IMR-90 (cell line): ENCODE results near the gene ULK1. TPM values are rescaled to one million over a fixed set of nuclear protein-coding genes. Genes with fewer than 3 reads are reported as not detected.

Experiments
- ATAC-seq: fragments of 200-7000 bp; cut with Tn5 transposase; 2 replicates; pipeline ENCODE4 v1.9.1; 2020; ENCODE audit warnings: low read depth, mild to moderate bottlenecking, moderate library complexity
- BruUV-seq: library from RNA; stranded (reverse); fragments of 400-500 nt; replicated peaks from 2 replicates; lab custom pipeline; 2021; lab: Mats Ljungman, UMichigan
- CTCF ChIA-PET: fragments of 300-600 bp; formaldehyde crosslinking; extraction: SDS; loops from one replicate; lab custom pipeline; 2021; ENCODE audit warnings: antibody characterized with exemption; lab: Yijun Ruan, JAX
- POLR2A ChIA-PET: fragments of 300-600 bp; sonication (Branson Sonifier 250); formaldehyde crosslinking; loops from one replicate; lab custom pipeline; 2022; ENCODE audit warnings: antibody characterized with exemption; ENCODE audit not compliant: unreplicated experiment; lab: Charles Lee
- DNase-seq: peaks from one replicate; pipeline ENCODE4 v3.0.0; 2013
- H2AFZ ChIP-seq: replicated peaks from 2 replicates; pipeline ENCODE3; 2013; ENCODE audit warnings: low read length, mild to moderate bottlenecking; ENCODE audit not compliant: poor library complexity
- H2AK5ac ChIP-seq: 2 replicates; pipeline ENCODE4 v1.6.1; 2013; ENCODE audit warnings: low read depth, low read length, inconsistent platforms
- H2AK9ac ChIP-seq: replicated peaks from 2 replicates; pipeline ENCODE3; 2013; ENCODE audit warnings: mild to moderate bottlenecking, low read depth, low read length, moderate library complexity; ENCODE audit not compliant: poor library complexity
- H2BK120ac ChIP-seq: 2 replicates; pipeline ENCODE4 v1.6.1; 2013; ENCODE audit warnings: low read depth, low read length, inconsistent platforms
- H2BK15ac ChIP-seq: 3 replicates; pipeline ENCODE4 v1.6.1; 2013; ENCODE audit warnings: low read depth, low read length, inconsistent platforms
- H2BK20ac ChIP-seq: 2 replicates; pipeline ENCODE4 v1.6.1; 2013; ENCODE audit warnings: low read depth, mild to moderate bottlenecking, inconsistent platforms, low read length, moderate library complexity
- H2BK5ac ChIP-seq: 2 replicates; pipeline ENCODE4 v1.6.1; 2013; ENCODE audit warnings: mild to moderate bottlenecking, low read depth, low read length, inconsistent platforms; ENCODE audit not compliant: poor library complexity, severe bottlenecking
- H3K14ac ChIP-seq: replicated peaks from 2 replicates; pipeline ENCODE4 v1.6.1; 2013; ENCODE audit warnings: low read depth, low read length, inconsistent platforms
- H3K18ac ChIP-seq: 2 replicates; pipeline ENCODE4 v1.6.1; 2013; ENCODE audit warnings: low read depth, low read length, control low read depth
- H3K23ac ChIP-seq: 2 replicates; pipeline ENCODE4 v1.6.1; 2013; ENCODE audit warnings: low read depth, low read length, inconsistent platforms
- H3K27ac ChIP-seq: 2 replicates; pipeline ENCODE4 v1.5.1; 2013; ENCODE audit warnings: mild to moderate bottlenecking, control low read depth, low read length; ENCODE audit not compliant: insufficient read depth
- H3K27me3 ChIP-seq: 2 replicates; pipeline ENCODE4 v1.6.1; 2013; ENCODE audit warnings: low read length; ENCODE audit not compliant: control insufficient read depth, insufficient read depth
- H3K36me3 ChIP-seq: 2 replicates; pipeline ENCODE4 v1.6.1; 2013; ENCODE audit warnings: low read length, mixed read lengths; ENCODE audit not compliant: control insufficient read depth, insufficient read depth
- H3K4ac ChIP-seq: 2 replicates; pipeline ENCODE4 v1.6.1; 2013; ENCODE audit warnings: low read depth, low read length, inconsistent platforms
- H3K4me1 ChIP-seq: 2 replicates; pipeline ENCODE4 v1.6.1; 2013; ENCODE audit warnings: low read length, mixed read lengths; ENCODE audit not compliant: control insufficient read depth, insufficient read depth
- H3K4me2 ChIP-seq: 2 replicates; pipeline ENCODE4 v1.6.1; 2013; ENCODE audit warnings: low read depth, mild to moderate bottlenecking, control low read depth, low read length, moderate library complexity
- H3K4me3 ChIP-seq: 2 replicates; pipeline ENCODE4 v1.5.1; 2013; ENCODE audit warnings: low read depth, mild to moderate bottlenecking, control low read depth, low read length, moderate library complexity; ENCODE audit not compliant: insufficient read depth
- H3K56ac ChIP-seq: 2 replicates; pipeline ENCODE4 v1.6.1; 2013; ENCODE audit warnings: low read length, inconsistent platforms; ENCODE audit not compliant: insufficient read depth; ENCODE audit errors: extremely low read depth
- H3K79me1 ChIP-seq, 2 experiments: 2 replicates each; pipeline ENCODE4 v1.6.1; 2013; ENCODE audit warnings: low read length in 2 of 2, inconsistent platforms in 1 of 2, low read depth in 1 of 2
- H3K9ac ChIP-seq: 2 replicates; pipeline ENCODE4 v1.6.1; 2013; ENCODE audit warnings: low read depth, low read length, control low read depth
- H3K9me1 ChIP-seq: 2 replicates; pipeline ENCODE4 v1.6.1; 2013; ENCODE audit warnings: low read length, inconsistent platforms; ENCODE audit not compliant: insufficient read depth
- H3K9me3 ChIP-seq: 2 replicates; pipeline ENCODE4 v1.6.1; 2013; ENCODE audit warnings: low read length; ENCODE audit not compliant: control insufficient read depth, insufficient read depth
- H4K20me1 ChIP-seq: 2 replicates; pipeline ENCODE4 v1.6.1; 2013; ENCODE audit warnings: low read length, inconsistent platforms; ENCODE audit not compliant: insufficient read depth
- H4K5ac ChIP-seq: 2 replicates; pipeline ENCODE4 v1.6.1; 2013; ENCODE audit warnings: mild to moderate bottlenecking, low read depth, low read length, control low read depth
- H4K8ac ChIP-seq, 2 experiments: 2 replicates each; pipeline ENCODE4 v1.6.1; 2013; ENCODE audit warnings: low read depth in 2 of 2, low read length in 2 of 2, control low read depth in 1 of 2, inconsistent platforms in 1 of 2
- H4K91ac ChIP-seq: 2 replicates; pipeline ENCODE4 v1.6.1; 2013; ENCODE audit warnings: low read depth, low read length, inconsistent platforms; ENCODE audit not compliant: insufficient read depth
- BHLHE40 ChIP-seq: fragments of 150-350 bp; IDR thresholded peaks from 2 replicates; pipeline ENCODE4 v1.6.1; 2016; ENCODE audit warnings: mild to moderate bottlenecking, low read depth, low read length
- CEBPB ChIP-seq: IDR thresholded peaks from 2 replicates; pipeline ENCODE4 v1.6.1; 2012; ENCODE audit warnings: low read depth, low read length, improper control_type of control experiment
- CHD1 ChIP-seq: IDR thresholded peaks from 2 replicates; pipeline ENCODE4 v1.6.1; 2012; ENCODE audit warnings: low read depth, low read length, improper control_type of control experiment
- FOS ChIP-seq: fragments of 150-350 bp; IDR thresholded peaks from 2 replicates; pipeline ENCODE4 v1.6.1; 2016; ENCODE audit warnings: low read depth, low read length
- MAFK ChIP-seq: IDR thresholded peaks from 2 replicates; pipeline ENCODE4 v1.6.1; 2012; ENCODE audit warnings: low read depth, low read length, improper control_type of control experiment
- MAZ ChIP-seq: IDR thresholded peaks from 2 replicates; pipeline ENCODE4 v1.6.1; 2012; ENCODE audit warnings: low read depth, mild to moderate bottlenecking, low read length, improper control_type of control experiment, moderate library complexity, borderline replicate concordance
- MXI1 ChIP-seq: IDR thresholded peaks from 2 replicates; pipeline ENCODE4 v1.6.1; 2012; ENCODE audit warnings: low read depth, mild to moderate bottlenecking, low read length, moderate library complexity, borderline replicate concordance
- NFE2L2 ChIP-seq: fragments of 150-350 bp; IDR thresholded peaks from 2 replicates; pipeline ENCODE4 v1.6.1; 2016; ENCODE audit warnings: low read depth, mild to moderate bottlenecking, low read length
- POLR2A ChIP-seq: IDR thresholded peaks from 2 replicates; pipeline ENCODE4 v1.6.1; 2012; ENCODE audit warnings: mild to moderate bottlenecking, low read depth, low read length
- RAD21 ChIP-seq: IDR thresholded peaks from 2 replicates; pipeline ENCODE4 v1.6.1; 2012; ENCODE audit warnings: low read length, improper control_type of control experiment
- RCOR1 ChIP-seq: IDR thresholded peaks from 2 replicates; pipeline ENCODE4 v1.6.1; 2012; ENCODE audit warnings: mild to moderate bottlenecking, low read length, improper control_type of control experiment; ENCODE audit not compliant: insufficient replicate concordance
- RFX5 ChIP-seq: IDR thresholded peaks from 2 replicates; pipeline ENCODE4 v1.8.0; 2012; ENCODE audit warnings: low read depth, mild to moderate bottlenecking, low read length, moderate library complexity
- SMC3 ChIP-seq: fragments of 150-350 bp; IDR thresholded peaks from 2 replicates; pipeline ENCODE4 v1.6.1; 2016; ENCODE audit warnings: low read depth, mild to moderate bottlenecking, antibody characterized with exemption, low read length, moderate library complexity
- WGBS, 2 experiments: methylation state at CpG; one replicate each; pipeline versions ENCODE4 v1.1.5 to v1.1.7; 2013; ENCODE audit warnings: missing lambda C conversion rate in 2 of 2; ENCODE audit not compliant: insufficient read length in 1 of 2; ENCODE audit errors: extremely low coverage in 2 of 2; 5-methylcytosine and 5-hydroxymethylcytosine counted together
- dilution Hi-C: fragments of 300-500 bp; cut with HindIII; formaldehyde crosslinking; loops from one replicate; pipeline ENCODE4 v1.14.3; 2018; ENCODE audit warnings: low sequenced_read_pairs; ENCODE audit not compliant: unreplicated experiment
- in situ Hi-C: fragments of 300-500 bp; cut with MboI; formaldehyde crosslinking; loops from 3 replicates; pipeline ENCODE4 v1.14.3; 2019; ENCODE audit warnings: low sequenced_read_pairs, inconsistent platforms, mixed read lengths
- intact Hi-C: fragments of 100-400 bp; cut with micrococcal nuclease; formaldehyde crosslinking; loops from 2 replicates; pipeline ENCODE4 v1.10.0; 2022
- polyA plus RNA-seq, 3 experiments: library from polyadenylated mRNA; depleted of rRNA; stranded (reverse); fragments of >200 nt; gene quantifications; 2 replicates each; pipeline ENCODE4 v1.2.3, GENCODE V29; 2012; ENCODE audit warnings: low replicate concordance in 1 of 3
- total RNA-seq: library from RNA; depleted of rRNA; stranded (reverse); fragments of >200 nt; gene quantifications from 2 replicates; pipeline ENCODE4 v1.2.3, GENCODE V29; 2012
- TF ChIP-seq, protein P1 (sequence below): fragments of 150-350 bp; IDR thresholded peaks from 2 replicates; pipeline ENCODE4 v1.6.1; 2017; ENCODE audit warnings: mild to moderate bottlenecking, antibody characterized with exemption, low read length, low read depth
- TF ChIP-seq, protein P2 (sequence below): fragments of 150-350 bp; IDR thresholded peaks from 2 replicates; pipeline ENCODE4 v1.6.1; 2016; ENCODE audit warnings: low read depth, mild to moderate bottlenecking, low read length, moderate library complexity, borderline replicate concordance
- TF ChIP-seq, protein P3 (sequence below): conservative IDR thresholded peaks from 2 replicates; pipeline ENCODE4 v1.5.1; 2012; ENCODE audit warnings: mild to moderate bottlenecking, low read depth, low read length, improper control_type of control experiment

Gene ULK1
- total and polyA plus RNA-seq, 2 of the 4 experiments (the other 2 are of a cell fraction), result 1.8 to 19.2 TPM

DNA sequence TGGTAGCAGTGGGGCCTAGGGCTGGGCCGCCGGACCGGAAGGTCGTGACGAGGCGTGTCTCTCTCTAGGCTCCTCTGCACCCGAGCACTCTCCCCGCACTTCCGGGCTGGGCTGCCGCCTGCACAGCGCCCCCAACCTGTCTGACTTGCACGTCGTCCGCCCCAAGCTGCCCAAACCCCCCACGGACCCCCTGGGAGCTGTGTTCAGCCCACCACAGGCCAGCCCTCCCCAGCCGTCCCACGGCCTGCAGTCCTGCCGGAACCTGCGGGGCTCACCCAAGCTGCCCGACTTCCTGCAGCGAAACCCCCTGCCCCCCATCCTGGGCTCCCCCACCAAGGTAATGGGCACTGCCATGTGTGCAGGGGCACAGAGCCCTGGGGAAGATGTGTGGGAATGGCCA is 21.4 kb downstream of the ULK1 start:
- no TSS peak for BruUV-seq
- no peak overlapping the region for H3K14ac ChIP-seq
- no peak overlapping the region for H2BK120ac ChIP-seq
- ChIA-PET POLR2A (no interaction called here), CTCF (no interaction called here)
- H3K56ac ChIP-seq, result no peak overlapping the region
- no peak overlapping the region for H4K5ac ChIP-seq
- TF ChIP-seq NFE2L2, result no peak
- no peak for TF ChIP-seq RAD21
- TF ChIP-seq, protein P1, sequence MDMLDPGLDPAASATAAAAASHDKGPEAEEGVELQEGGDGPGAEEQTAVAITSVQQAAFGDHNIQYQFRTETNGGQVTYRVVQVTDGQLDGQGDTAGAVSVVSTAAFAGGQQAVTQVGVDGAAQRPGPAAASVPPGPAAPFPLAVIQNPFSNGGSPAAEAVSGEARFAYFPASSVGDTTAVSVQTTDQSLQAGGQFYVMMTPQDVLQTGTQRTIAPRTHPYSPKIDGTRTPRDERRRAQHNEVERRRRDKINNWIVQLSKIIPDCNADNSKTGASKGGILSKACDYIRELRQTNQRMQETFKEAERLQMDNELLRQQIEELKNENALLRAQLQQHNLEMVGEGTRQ, result no peak
- no peak for TF ChIP-seq MAZ
- TF ChIP-seq, protein P2, sequence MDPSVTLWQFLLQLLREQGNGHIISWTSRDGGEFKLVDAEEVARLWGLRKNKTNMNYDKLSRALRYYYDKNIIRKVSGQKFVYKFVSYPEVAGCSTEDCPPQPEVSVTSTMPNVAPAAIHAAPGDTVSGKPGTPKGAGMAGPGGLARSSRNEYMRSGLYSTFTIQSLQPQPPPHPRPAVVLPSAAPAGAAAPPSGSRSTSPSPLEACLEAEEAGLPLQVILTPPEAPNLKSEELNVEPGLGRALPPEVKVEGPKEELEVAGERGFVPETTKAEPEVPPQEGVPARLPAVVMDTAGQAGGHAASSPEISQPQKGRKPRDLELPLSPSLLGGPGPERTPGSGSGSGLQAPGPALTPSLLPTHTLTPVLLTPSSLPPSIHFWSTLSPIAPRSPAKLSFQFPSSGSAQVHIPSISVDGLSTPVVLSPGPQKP, result no peak
- no peak for TF ChIP-seq BHLHE40
- no peak for TF ChIP-seq CHD1
- TF ChIP-seq RCOR1, result no peak
- TF ChIP-seq, protein P3, sequence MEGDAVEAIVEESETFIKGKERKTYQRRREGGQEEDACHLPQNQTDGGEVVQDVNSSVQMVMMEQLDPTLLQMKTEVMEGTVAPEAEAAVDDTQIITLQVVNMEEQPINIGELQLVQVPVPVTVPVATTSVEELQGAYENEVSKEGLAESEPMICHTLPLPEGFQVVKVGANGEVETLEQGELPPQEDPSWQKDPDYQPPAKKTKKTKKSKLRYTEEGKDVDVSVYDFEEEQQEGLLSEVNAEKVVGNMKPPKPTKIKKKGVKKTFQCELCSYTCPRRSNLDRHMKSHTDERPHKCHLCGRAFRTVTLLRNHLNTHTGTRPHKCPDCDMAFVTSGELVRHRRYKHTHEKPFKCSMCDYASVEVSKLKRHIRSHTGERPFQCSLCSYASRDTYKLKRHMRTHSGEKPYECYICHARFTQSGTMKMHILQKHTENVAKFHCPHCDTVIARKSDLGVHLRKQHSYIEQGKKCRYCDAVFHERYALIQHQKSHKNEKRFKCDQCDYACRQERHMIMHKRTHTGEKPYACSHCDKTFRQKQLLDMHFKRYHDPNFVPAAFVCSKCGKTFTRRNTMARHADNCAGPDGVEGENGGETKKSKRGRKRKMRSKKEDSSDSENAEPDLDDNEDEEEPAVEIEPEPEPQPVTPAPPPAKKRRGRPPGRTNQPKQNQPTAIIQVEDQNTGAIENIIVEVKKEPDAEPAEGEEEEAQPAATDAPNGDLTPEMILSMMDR, result no peak
- TF ChIP-seq RFX5, result no peak
- TF ChIP-seq CEBPB, result no peak
- TF ChIP-seq MXI1, result no peak
- TF ChIP-seq MAFK, result no peak
- no peak for TF ChIP-seq SMC3
- TF ChIP-seq POLR2A, result no peak
- no peak for TF ChIP-seq FOS
- dilution Hi-C loops, result no loop called here
- no peak for DNase-seq
- no peaks in the 10 kb centered on the region for H3K9me3 ChIP-seq
- no peak overlapping the region for H3K27ac ChIP-seq
- no peak overlapping the region for H4K8ac ChIP-seq
- H2BK15ac ChIP-seq, result no peak overlapping the region
- no peak overlapping the region for H3K4me3 ChIP-seq
- H2BK20ac ChIP-seq, result no peak overlapping the region
- H4K20me1 ChIP-seq, result peaks cover 14% of the 10 kb centered on the region; the same call in 1 of the 2 replicates
- no peaks in the 10 kb centered on the region for H3K9me1 ChIP-seq
- intact Hi-C loops, result no loop called here
- no peak overlapping the region for H2AFZ ChIP-seq
- no peak overlapping the region for H3K4me2 ChIP-seq
- WGBS, 2 experiments, result 92% methylated on average over 13 of the region's 21 CpGs; no CpG with 5 or more reads in 1 of the 2 experiments
- no peak for ATAC-seq
- no peak overlapping the region for H4K91ac ChIP-seq
- H3K4me1 ChIP-seq, result peaks cover 9% of the 10 kb centered on the region
- no peak overlapping the region for H2AK5ac ChIP-seq
- no peaks in the 10 kb centered on the region for H3K27me3 ChIP-seq
- no peak overlapping the region for H3K4ac ChIP-seq
- H3K18ac ChIP-seq, result no peak overlapping the region
- no peak overlapping the region for H2BK5ac ChIP-seq
- H3K79me1 ChIP-seq, result 0 out of 4 replicates have a peak, but pooled peaks cover 0 to 10% of the 10 kb centered on the region in 2 experiments
- no peak overlapping the region for H3K23ac ChIP-seq
- H3K9ac ChIP-seq, result no peak overlapping the region
- in situ Hi-C loops, result no loop called here
- H2AK9ac ChIP-seq, result no peak overlapping the region
- peaks cover 72% of the 10 kb centered on the region for H3K36me3 ChIP-seq
